Measurements from ENCODE around the gene TGFBI.

The TGFBI gene

GRCh38 chr5:136098176-136098575 is 69.4 kb downstream of the TGFBI start:
- DNase-seq, result no peak

DNA sequence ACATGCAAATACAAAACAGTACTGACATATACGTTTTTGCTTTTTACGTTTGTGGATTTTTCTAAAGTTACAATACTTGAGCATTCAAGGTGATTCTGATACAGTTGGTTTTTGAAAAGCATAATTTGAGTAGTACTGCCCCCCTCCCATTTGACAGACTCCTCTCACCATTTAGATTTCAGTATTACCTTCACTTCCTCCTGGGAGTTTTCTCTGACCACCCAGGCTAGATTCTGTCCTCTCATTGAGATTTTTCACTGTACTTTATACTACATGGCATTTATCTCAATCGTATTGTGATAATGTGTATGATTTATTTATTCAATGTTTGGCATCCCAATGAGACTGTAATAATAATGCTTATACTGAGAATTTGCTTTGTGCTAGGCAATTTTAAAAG is 71.1 kb downstream of the TGFBI start:
- DNase-seq, result no peak

GRCh38 chr5:136101884-136102283 is 73.1 kb downstream of the TGFBI start:
- DNase-seq, result no peak

DNA sequence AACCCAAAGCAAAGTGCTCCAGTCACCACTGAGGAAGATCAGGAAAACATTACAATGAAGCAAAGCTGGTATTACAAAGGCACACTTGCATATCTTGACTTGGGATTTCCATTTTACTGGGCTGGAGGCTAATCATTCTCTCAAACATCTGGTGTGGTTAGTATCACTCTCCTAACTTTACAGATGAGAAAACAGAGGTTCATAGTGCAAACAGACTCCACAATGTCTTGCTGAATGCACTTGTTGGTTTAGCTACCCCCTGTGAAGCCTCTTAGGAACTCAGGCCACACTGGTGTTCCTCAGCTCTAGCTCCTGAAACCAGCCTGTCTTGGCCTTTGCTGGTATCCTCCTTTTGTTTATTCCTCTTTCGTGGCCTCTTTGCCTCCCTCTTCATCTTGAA is 74.3 kb downstream of the TGFBI start:
- DNase-seq, result no peak

DNA sequence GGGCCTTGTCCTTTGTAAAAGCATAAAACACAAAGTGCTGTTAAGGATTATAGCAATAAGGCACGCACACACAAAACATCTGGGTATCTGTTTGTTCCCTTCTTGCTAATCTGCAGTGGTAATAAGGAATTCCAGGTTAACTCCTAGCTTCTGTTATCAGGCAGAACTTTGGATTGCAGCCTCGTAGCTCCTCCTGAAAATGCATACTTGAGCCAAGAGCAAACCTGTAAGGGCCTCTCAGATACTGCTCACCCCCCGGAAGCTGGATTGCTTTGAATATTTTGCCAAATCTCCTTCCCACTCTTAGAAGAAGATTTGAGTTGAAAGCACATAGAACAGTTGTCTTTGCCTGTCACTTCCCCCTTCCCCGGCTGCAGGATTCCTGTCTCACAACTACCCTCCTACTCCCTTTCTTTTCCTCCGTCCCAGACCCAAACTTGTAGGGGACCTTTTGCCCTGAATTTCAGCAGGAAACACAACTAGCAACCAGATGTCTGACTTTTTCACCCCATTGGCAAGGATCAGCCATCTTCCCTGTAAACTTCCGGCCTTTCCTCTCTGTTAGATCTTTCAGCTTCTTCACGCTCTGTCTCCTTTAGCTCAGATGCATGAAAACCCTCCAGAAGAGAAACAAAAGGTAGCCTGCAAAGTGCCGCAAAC is 75.6 kb downstream of the TGFBI start:
- DNase-seq, result no peak

DNA sequence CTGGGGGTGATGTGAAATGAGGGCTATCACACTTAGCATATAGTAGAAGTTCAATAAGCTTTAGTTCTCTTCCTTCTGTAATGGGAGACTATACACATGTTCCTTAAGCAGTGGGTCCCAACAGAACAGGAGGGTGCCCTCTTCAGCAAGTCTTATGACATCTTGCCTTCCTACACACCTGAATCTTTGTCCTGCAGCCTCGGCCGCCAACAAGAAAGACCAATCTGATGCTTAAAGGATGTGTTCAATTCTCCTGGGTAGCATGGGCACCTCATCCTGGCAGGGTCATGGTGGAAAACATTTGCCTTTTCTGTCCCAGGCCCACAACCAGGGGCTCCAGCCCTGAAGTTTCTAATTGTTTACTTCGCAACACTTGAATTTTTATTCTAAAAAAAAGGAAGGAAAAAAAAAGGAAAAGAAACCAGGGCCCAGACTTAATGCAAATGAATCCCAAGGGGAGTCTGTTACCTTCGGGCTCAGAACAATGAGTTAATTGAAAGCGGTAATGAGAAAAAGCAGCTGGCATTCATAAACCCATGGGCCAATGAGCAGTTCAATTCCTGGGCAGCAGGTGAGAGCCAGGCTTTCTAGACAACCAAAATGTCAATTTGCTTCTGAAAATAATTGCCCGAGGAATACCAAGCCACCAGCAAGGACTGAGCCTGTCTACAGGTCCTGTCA is 77.7 kb downstream of the TGFBI start:
- no peak for DNase-seq

GRCh38 chr5:136108180-136108611 is 79.4 kb downstream of the TGFBI start:
- no peak for DNase-seq

- no peak for DNase-seq
Measured at GRCh38 chr5:136108766-136109165, 80.0 kb downstream of the TGFBI start.

GRCh38 chr5:136109453-136110135 is 80.8 kb downstream of the TGFBI start:
- DNase-seq, result no peak
